ENCODE data around the gene HEXIM1.

Gene HEXIM1

GRCh38 chr17:45172232-45172540, 23.9 kb downstream of the HEXIM1 start:
- 64 to 66% methylated on average over 5 of the region's 5 CpGs for WGBS, 2 experiments

GRCh38 chr17:45172541-45173286, 24.4 kb downstream of the HEXIM1 start:
- peaks cover 33% of the 10 kb centered on the region for H3K4me1 ChIP-seq (ENCODE audit: control insufficient read depth, insufficient read depth, low read length)
- H3K4me3 ChIP-seq (ENCODE audit: insufficient read depth, low read depth, low read length), result no peak overlapping the region
- peak overlapping the region; percentile 86 for H3K27ac ChIP-seq (ENCODE audit: insufficient read depth, low read depth, low read length, poor library complexity, severe bottlenecking)
- no peaks in the 10 kb centered on the region for H3K27me3 ChIP-seq (ENCODE audit: control insufficient read depth, insufficient read depth, low read length, poor library complexity, severe bottlenecking)
- H3K36me3 ChIP-seq (ENCODE audit: control insufficient read depth, insufficient read depth, low read length), result no peaks in the 10 kb centered on the region
- H3K9me3 ChIP-seq (ENCODE audit: control insufficient read depth, low read length), result no peaks in the 10 kb centered on the region
- 51 to 52% methylated on average over 10 of the region's 10 CpGs for WGBS, 2 experiments

More at GRCh38 chr17:45172232-45172540, 23.9 kb downstream of the HEXIM1 start:
- Histone ChIP-seq H3K9me3 (ENCODE audit: control insufficient read depth, low read length) (no peaks in the 10 kb centered on the region), H3K4me1 (ENCODE audit: control insufficient read depth, insufficient read depth, low read length) (peaks cover 33% of the 10 kb centered on the region), H3K27ac (ENCODE audit: insufficient read depth, low read depth, low read length, poor library complexity, severe bottlenecking) (peak overlapping the region; percentile 86), H3K4me3 (ENCODE audit: insufficient read depth, low read depth, low read length) (no peak overlapping the region), H3K36me3 (ENCODE audit: control insufficient read depth, insufficient read depth, low read length) (no peaks in the 10 kb centered on the region), H3K27me3 (ENCODE audit: control insufficient read depth, insufficient read depth, low read length, poor library complexity, severe bottlenecking) (no peaks in the 10 kb centered on the region)

GRCh38 chr17:45175759-45176115, 27.5 kb downstream of the HEXIM1 start:
- Histone ChIP-seq H3K4me3 (ENCODE audit: insufficient read depth, low read depth, low read length) (no peak overlapping the region), H3K4me1 (ENCODE audit: control insufficient read depth, insufficient read depth, low read length) (peaks cover 29% of the 10 kb centered on the region), H3K9me3 (ENCODE audit: control insufficient read depth, low read length) (no peaks in the 10 kb centered on the region), H3K27me3 (ENCODE audit: control insufficient read depth, insufficient read depth, low read length, poor library complexity, severe bottlenecking) (no peaks in the 10 kb centered on the region), H3K36me3 (ENCODE audit: control insufficient read depth, insufficient read depth, low read length) (no peaks in the 10 kb centered on the region), H3K27ac (ENCODE audit: insufficient read depth, low read depth, low read length, poor library complexity, severe bottlenecking) (no peak overlapping the region)
- WGBS, 2 experiments, result 89 to 94% methylated on average over 3 of the region's 3 CpGs

GRCh38 chr17:45177563-45177962, 29.3 kb downstream of the HEXIM1 start:
- WGBS, 2 experiments, result 91 to 92% methylated on average over 7 of the region's 7 CpGs

GRCh38 chr17:45184144-45184543, 35.9 kb downstream of the HEXIM1 start:
- H3K4me3 ChIP-seq (ENCODE audit: insufficient read depth, low read depth, low read length), result no peak overlapping the region
- no peaks in the 10 kb centered on the region for H3K27me3 ChIP-seq (ENCODE audit: control insufficient read depth, insufficient read depth, low read length, poor library complexity, severe bottlenecking)
- H3K4me1 ChIP-seq (ENCODE audit: control insufficient read depth, insufficient read depth, low read length), result no peaks in the 10 kb centered on the region
- no peaks in the 10 kb centered on the region for H3K36me3 ChIP-seq (ENCODE audit: control insufficient read depth, insufficient read depth, low read length)
- WGBS, 2 experiments, result 91 to 92% methylated on average over 5 of the region's 5 CpGs
- no peaks in the 10 kb centered on the region for H3K9me3 ChIP-seq (ENCODE audit: control insufficient read depth, low read length)
- H3K27ac ChIP-seq (ENCODE audit: insufficient read depth, low read depth, low read length, poor library complexity, severe bottlenecking), result no peak overlapping the region

More at GRCh38 chr17:45177563-45177962, 29.3 kb downstream of the HEXIM1 start:
- Histone ChIP-seq H3K9me3 (ENCODE audit: control insufficient read depth, low read length) (no peaks in the 10 kb centered on the region), H3K4me1 (ENCODE audit: control insufficient read depth, insufficient read depth, low read length) (peaks cover 11% of the 10 kb centered on the region), H3K27me3 (ENCODE audit: control insufficient read depth, insufficient read depth, low read length, poor library complexity, severe bottlenecking) (no peaks in the 10 kb centered on the region), H3K27ac (ENCODE audit: insufficient read depth, low read depth, low read length, poor library complexity, severe bottlenecking) (no peak overlapping the region), H3K4me3 (ENCODE audit: insufficient read depth, low read depth, low read length) (no peak overlapping the region), H3K36me3 (ENCODE audit: control insufficient read depth, insufficient read depth, low read length) (no peaks in the 10 kb centered on the region)

- Histone ChIP-seq H3K4me1 (ENCODE audit: control insufficient read depth, insufficient read depth, low read length) (no peaks in the 10 kb centered on the region), H3K36me3 (ENCODE audit: control insufficient read depth, insufficient read depth, low read length) (no peaks in the 10 kb centered on the region), H3K27me3 (ENCODE audit: control insufficient read depth, insufficient read depth, low read length, poor library complexity, severe bottlenecking) (no peaks in the 10 kb centered on the region), H3K27ac (ENCODE audit: insufficient read depth, low read depth, low read length, poor library complexity, severe bottlenecking) (no peak overlapping the region), H3K4me3 (ENCODE audit: insufficient read depth, low read depth, low read length) (no peak overlapping the region), H3K9me3 (ENCODE audit: control insufficient read depth, low read length) (no peaks in the 10 kb centered on the region)
- 93 to 97% methylated on average over 7 of the region's 7 CpGs for WGBS, 2 experiments
Measured at GRCh38 chr17:45186801-45187354, 38.6 kb downstream of the HEXIM1 start.

- no peak overlapping the region for H3K27ac ChIP-seq (ENCODE audit: insufficient read depth, low read depth, low read length, poor library complexity, severe bottlenecking)
- H3K4me3 ChIP-seq (ENCODE audit: insufficient read depth, low read depth, low read length), result no peak overlapping the region
- H3K27me3 ChIP-seq (ENCODE audit: control insufficient read depth, insufficient read depth, low read length, poor library complexity, severe bottlenecking), result no peaks in the 10 kb centered on the region
- WGBS, 2 experiments, result 68 to 95% methylated on average over 1 to 2 of the region's 2 CpGs
- no peaks in the 10 kb centered on the region for H3K36me3 ChIP-seq (ENCODE audit: control insufficient read depth, insufficient read depth, low read length)
- no peaks in the 10 kb centered on the region for H3K4me1 ChIP-seq (ENCODE audit: control insufficient read depth, insufficient read depth, low read length)
- no peaks in the 10 kb centered on the region for H3K9me3 ChIP-seq (ENCODE audit: control insufficient read depth, low read length)
Measured at GRCh38 chr17:45189009-45189408, 40.7 kb downstream of the HEXIM1 start.

- Histone ChIP-seq H3K4me3 (ENCODE audit: insufficient read depth, low read depth, low read length) (no peak overlapping the region), H3K27me3 (ENCODE audit: control insufficient read depth, insufficient read depth, low read length, poor library complexity, severe bottlenecking) (no peaks in the 10 kb centered on the region), H3K9me3 (ENCODE audit: control insufficient read depth, low read length) (no peaks in the 10 kb centered on the region), H3K36me3 (ENCODE audit: control insufficient read depth, insufficient read depth, low read length) (no peaks in the 10 kb centered on the region), H3K4me1 (ENCODE audit: control insufficient read depth, insufficient read depth, low read length) (no peaks in the 10 kb centered on the region), H3K27ac (ENCODE audit: insufficient read depth, low read depth, low read length, poor library complexity, severe bottlenecking) (no peak overlapping the region)
- 89 to 93% methylated on average over 11 of the region's 11 CpGs for WGBS, 2 experiments
Measured at GRCh38 chr17:45190503-45191255, 42.4 kb downstream of the HEXIM1 start.

GRCh38 chr17:45195424-45195823, 47.1 kb downstream of the HEXIM1 start:
- H3K4me1 ChIP-seq (ENCODE audit: control insufficient read depth, insufficient read depth, low read length), result peaks cover 7% of the 10 kb centered on the region
- no peaks in the 10 kb centered on the region for H3K36me3 ChIP-seq (ENCODE audit: control insufficient read depth, insufficient read depth, low read length)
- no peaks in the 10 kb centered on the region for H3K9me3 ChIP-seq (ENCODE audit: control insufficient read depth, low read length)
- no peaks in the 10 kb centered on the region for H3K27me3 ChIP-seq (ENCODE audit: control insufficient read depth, insufficient read depth, low read length, poor library complexity, severe bottlenecking)
- H3K27ac ChIP-seq (ENCODE audit: insufficient read depth, low read depth, low read length, poor library complexity, severe bottlenecking), result no peak overlapping the region
- H3K4me3 ChIP-seq (ENCODE audit: insufficient read depth, low read depth, low read length), result no peak overlapping the region

GRCh38 chr17:45197108-45197507, 48.8 kb downstream of the HEXIM1 start:
- WGBS, 2 experiments, result 71 to 73% methylated on average over 6 of the region's 6 CpGs
- Histone ChIP-seq H3K4me3 (ENCODE audit: insufficient read depth, low read depth, low read length) (no peak overlapping the region), H3K9me3 (ENCODE audit: control insufficient read depth, low read length) (no peaks in the 10 kb centered on the region), H3K27ac (ENCODE audit: insufficient read depth, low read depth, low read length, poor library complexity, severe bottlenecking) (peak overlapping the region; percentile 9), H3K27me3 (ENCODE audit: control insufficient read depth, insufficient read depth, low read length, poor library complexity, severe bottlenecking) (no peaks in the 10 kb centered on the region), H3K4me1 (ENCODE audit: control insufficient read depth, insufficient read depth, low read length) (peaks cover 7% of the 10 kb centered on the region), H3K36me3 (ENCODE audit: control insufficient read depth, insufficient read depth, low read length) (no peaks in the 10 kb centered on the region)

Data from ectodermal cell (in vitro differentiated cells).